PFSK-1 (cell line): ENCODE results near the gene ZFHX3.

ENCODE experiments used
- FOXP2 ChIP-seq: optimal IDR thresholded peaks from 2 replicates; pipeline ENCODE3; 2011; ENCODE audit warnings: borderline replicate concordance, control low read depth, inconsistent platforms; ENCODE audit not compliant: insufficient read depth; ENCODE audit errors: extremely low read length, extremely low read depth
- POLR2AphosphoS5 ChIP-seq: IDR thresholded peaks from 2 replicates; pipeline ENCODE4 v1.6.1; 2012; ENCODE audit warnings: low read depth, mild to moderate bottlenecking, control low read depth, low read length, moderate library complexity
- SIN3A ChIP-seq: IDR thresholded peaks from 2 replicates; pipeline ENCODE4 v1.6.1; 2012; ENCODE audit warnings: mild to moderate bottlenecking, low read length, moderate library complexity, borderline replicate concordance; ENCODE audit not compliant: insufficient read depth
- TAF1 ChIP-seq: IDR thresholded peaks from 2 replicates; pipeline ENCODE4 v1.6.1; 2012; ENCODE audit warnings: low read length, control low read depth, borderline replicate concordance; ENCODE audit not compliant: insufficient read depth
- TF ChIP-seq, protein P1 (sequence below), 2 experiments: IDR thresholded peaks; 2 replicates each; pipeline versions ENCODE4 v1.6.1 to v1.8.0; 2011 to 2012; ENCODE audit warnings: low read depth in 2 of 2, low read length in 2 of 2, control low read depth in 1 of 2, inconsistent platforms in 1 of 2, mild to moderate bottlenecking in 1 of 2, moderate library complexity in 1 of 2; ENCODE audit not compliant: insufficient read depth in 1 of 2

The ZFHX3 gene

DNA sequence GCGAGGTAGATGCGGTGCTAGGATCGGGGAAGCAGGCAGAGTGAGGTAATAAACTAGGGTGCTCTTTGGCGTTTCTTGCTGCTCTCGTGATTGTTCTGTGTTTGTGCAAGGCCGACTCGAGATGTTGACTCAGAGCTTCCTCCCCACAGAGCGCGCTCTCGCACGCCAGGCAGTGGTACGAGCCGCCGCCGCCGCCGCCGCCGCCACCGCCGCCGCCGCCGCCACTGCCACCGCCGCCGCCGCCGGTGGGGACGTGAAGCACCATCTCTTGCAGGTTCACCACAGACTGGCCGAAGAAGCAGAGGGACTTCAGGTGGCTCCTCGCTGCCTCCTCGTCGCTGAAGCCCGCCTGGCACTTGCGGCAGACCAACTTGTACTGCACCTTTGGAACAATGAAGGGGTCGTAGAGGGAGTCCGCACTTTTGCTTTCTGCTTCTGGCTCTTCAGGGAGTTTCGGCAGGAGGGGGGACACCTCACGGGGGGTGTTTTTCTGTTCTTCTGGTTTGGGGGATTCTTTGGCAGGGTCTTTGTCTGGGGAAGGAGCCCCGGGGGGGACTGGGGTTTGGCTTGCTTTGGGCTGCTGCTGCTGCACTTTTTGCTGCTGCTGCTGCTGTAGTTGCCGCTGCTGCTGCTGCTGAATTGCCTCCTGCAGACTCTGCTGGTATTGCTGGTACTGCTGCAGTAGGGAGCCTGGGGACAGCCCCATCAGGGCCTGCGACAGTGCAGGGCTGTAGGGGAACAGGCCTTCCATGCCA lies 260.2 kb downstream of the ZFHX3 start:
- no peak for TF ChIP-seq SIN3A
- TF ChIP-seq POLR2AphosphoS5 = no peak
- TF ChIP-seq TAF1 = no peak
- no peak for TF ChIP-seq FOXP2
- TF ChIP-seq, protein P1, sequence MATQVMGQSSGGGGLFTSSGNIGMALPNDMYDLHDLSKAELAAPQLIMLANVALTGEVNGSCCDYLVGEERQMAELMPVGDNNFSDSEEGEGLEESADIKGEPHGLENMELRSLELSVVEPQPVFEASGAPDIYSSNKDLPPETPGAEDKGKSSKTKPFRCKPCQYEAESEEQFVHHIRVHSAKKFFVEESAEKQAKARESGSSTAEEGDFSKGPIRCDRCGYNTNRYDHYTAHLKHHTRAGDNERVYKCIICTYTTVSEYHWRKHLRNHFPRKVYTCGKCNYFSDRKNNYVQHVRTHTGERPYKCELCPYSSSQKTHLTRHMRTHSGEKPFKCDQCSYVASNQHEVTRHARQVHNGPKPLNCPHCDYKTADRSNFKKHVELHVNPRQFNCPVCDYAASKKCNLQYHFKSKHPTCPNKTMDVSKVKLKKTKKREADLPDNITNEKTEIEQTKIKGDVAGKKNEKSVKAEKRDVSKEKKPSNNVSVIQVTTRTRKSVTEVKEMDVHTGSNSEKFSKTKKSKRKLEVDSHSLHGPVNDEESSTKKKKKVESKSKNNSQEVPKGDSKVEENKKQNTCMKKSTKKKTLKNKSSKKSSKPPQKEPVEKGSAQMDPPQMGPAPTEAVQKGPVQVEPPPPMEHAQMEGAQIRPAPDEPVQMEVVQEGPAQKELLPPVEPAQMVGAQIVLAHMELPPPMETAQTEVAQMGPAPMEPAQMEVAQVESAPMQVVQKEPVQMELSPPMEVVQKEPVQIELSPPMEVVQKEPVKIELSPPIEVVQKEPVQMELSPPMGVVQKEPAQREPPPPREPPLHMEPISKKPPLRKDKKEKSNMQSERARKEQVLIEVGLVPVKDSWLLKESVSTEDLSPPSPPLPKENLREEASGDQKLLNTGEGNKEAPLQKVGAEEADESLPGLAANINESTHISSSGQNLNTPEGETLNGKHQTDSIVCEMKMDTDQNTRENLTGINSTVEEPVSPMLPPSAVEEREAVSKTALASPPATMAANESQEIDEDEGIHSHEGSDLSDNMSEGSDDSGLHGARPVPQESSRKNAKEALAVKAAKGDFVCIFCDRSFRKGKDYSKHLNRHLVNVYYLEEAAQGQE (IDR thresholded peaks at IDR 0.05; ENCODE audit: insufficient read depth in 1 of 2, low read depth in 2 of 2, low read length in 2 of 2) = no peak

DNA sequence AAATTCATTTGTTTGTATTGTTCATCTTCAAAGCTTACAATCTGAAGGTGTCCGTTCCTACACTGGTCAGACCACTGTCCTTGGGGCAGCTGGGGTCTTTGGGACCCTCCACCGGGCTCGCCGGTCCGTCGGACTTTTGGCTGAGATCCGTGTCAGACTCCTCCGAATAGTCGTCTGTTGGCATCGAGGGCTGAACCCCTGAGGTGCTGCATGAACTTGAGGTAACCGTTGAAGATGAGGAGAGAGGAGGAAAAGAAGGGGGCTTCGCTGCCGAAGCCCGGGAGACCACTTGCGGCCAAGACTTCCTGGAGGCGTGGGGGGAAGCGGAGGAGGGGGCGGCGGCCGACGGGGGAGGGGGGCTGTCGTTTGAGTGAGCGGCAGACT lies 260.8 kb downstream of the ZFHX3 start:
- TF ChIP-seq SIN3A = no peak
- TF ChIP-seq FOXP2 = no peak
- TF ChIP-seq, protein P1 (IDR thresholded peaks at IDR 0.05; ENCODE audit: insufficient read depth in 1 of 2, low read depth in 2 of 2, low read length in 2 of 2) = no peak
- no peak for TF ChIP-seq TAF1
- TF ChIP-seq POLR2AphosphoS5 = no peak

DNA sequence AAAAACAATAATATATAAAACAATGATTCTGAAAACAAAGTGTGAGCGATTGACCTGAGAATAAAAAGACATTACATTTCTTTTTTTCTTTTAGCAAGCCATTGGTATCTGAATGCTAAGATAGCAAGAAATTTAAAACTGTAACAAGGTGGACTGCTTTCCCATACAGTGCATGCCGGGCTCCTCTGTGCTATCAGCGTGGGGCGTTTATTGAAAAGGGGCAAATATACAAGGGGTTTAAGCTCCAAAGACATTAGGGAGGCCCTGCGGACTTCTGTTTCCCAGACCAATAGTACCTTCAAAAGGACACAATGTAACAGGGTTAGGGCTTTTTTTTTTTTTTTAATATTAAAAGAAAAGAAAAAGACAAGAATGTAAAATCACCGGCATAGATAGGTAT lies 261.3 kb downstream of the ZFHX3 start:
- TF ChIP-seq TAF1 = no peak
- TF ChIP-seq, protein P1 (IDR thresholded peaks at IDR 0.05; ENCODE audit: insufficient read depth in 1 of 2, low read depth in 2 of 2, low read length in 2 of 2) = no peak
- no peak for TF ChIP-seq SIN3A
- TF ChIP-seq POLR2AphosphoS5 = no peak
- TF ChIP-seq FOXP2 = no peak

DNA sequence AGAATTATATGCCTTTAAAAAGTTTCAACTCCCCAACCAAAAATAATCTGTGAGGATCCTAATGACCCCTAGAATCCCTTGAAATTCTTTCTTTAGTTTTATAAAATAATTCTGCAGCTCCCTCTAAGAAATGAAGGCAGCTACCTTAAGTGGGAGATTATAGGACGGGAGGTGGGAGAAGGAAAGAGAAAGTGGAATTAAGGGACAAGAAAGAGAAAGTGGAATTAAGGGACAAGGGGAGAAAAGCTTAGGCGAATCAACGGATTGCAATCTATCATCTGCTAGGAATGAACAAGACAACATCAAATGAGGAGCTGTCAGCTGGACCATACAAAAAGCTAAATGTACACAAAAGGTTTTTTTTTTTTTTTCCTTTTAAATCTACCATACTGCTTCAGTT lies 262.0 kb downstream of the ZFHX3 start:
- TF ChIP-seq, protein P1 (IDR thresholded peaks at IDR 0.05; ENCODE audit: insufficient read depth in 1 of 2, low read depth in 2 of 2, low read length in 2 of 2) = no peak
- TF ChIP-seq TAF1 (no peak), POLR2AphosphoS5 (no peak), SIN3A (no peak), FOXP2 (no peak)

DNA sequence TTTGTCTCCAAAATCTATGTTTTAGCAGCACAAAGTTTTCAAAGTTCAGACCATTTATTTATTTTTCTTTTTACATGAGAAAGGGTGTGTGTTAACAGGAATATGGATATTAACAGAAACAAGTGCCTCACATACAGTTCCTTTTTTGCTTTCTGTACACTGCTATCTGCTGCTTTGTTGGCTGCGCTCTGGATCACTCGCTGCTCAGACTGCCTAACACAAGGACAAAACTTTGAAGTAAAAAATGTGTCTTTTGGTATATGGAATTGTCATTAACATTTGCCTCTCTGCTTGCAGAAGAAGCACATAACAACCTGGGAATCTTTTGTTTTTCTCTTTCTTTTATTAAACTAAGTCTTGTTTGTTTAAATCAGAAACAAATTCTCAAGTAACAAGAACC lies 262.8 kb downstream of the ZFHX3 start:
- no peak for TF ChIP-seq TAF1
- TF ChIP-seq, protein P1 (IDR thresholded peaks at IDR 0.05; ENCODE audit: insufficient read depth in 1 of 2, low read depth in 2 of 2, low read length in 2 of 2) = no peak
- no peak for TF ChIP-seq SIN3A
- TF ChIP-seq FOXP2 = no peak
- TF ChIP-seq POLR2AphosphoS5 = no peak
